Thyroid gland (tissue), 4 donors: Measurements from ENCODE around the gene SEC14L1. TPM values are rescaled to one million over a fixed set of nuclear protein-coding genes. Genes with fewer than 3 reads are reported as not detected.
A peak's percentile ranks its signal among the peaks of the same experiment; 100 is the strongest.
"Not testable (repeated sequence)": the region's sequence is repeated elsewhere in the genome, so short reads cannot be mapped to it uniquely, and the experiment has no call there.

Experiments
- DNase-seq, 2 donors: peaks; one replicate each; pipeline ENCODE4 v3.0.0-alpha.2; 2019
- H3K27ac ChIP-seq, 3 donors: fragments of 200-600 bp; sonication (generic); 1 replicate in 2 of 3; 2 replicates in 1 of 3; pipeline ENCODE4 v1.5.1; 2016 to 2019; ENCODE audit warnings: mild to moderate bottlenecking in 1 of 3, moderate library complexity in 1 of 3
- H3K27me3 ChIP-seq: fragments of 200-600 bp; sonication (generic); one replicate; pipeline ENCODE4 v1.5.1; 2019
- H3K36me3 ChIP-seq, 2 donors: fragments of 200-600 bp; sonication (generic); one replicate each; pipeline ENCODE4 v1.5.1; 2016 to 2019
- H3K4me1 ChIP-seq, 2 donors: fragments of 200-600 bp; sonication (generic); one replicate each; pipeline ENCODE4 v1.5.1; 2017 to 2019
- H3K4me3 ChIP-seq, 3 donors: fragments of 200-600 bp; sonication (generic); replicated peaks in 1 of 3; 1 replicate in 2 of 3; 2 replicates in 1 of 3; pipeline ENCODE4 v1.5.1; 2016; ENCODE audit warnings: mild to moderate bottlenecking in 1 of 3
- H3K9me3 ChIP-seq: fragments of 200-600 bp; sonication (generic); one replicate; pipeline ENCODE4 v1.5.1; 2017
- POLR2A ChIP-seq, 2 donors: fragments of 450-650 bp; IDR thresholded peaks; one replicate each; pipeline ENCODE4 v1.6.1; 2017; ENCODE audit warnings: antibody characterized with exemption in 2 of 2, mild to moderate bottlenecking in 2 of 2, moderate library complexity in 1 of 2
- WGBS, 2 donors: methylation state at CpG; one replicate each; pipeline ENCODE4 v1.1.5; 2017; 5-methylcytosine and 5-hydroxymethylcytosine counted together
- intact Hi-C: fragments of 100-400 bp; cut with DNase I; formaldehyde crosslinking; loops from one replicate; pipeline ENCODE4 v1.15.1; 2023
- total RNA-seq, 4 donors: library from RNA; depleted of rRNA; stranded (reverse); fragments of >200 nt; gene quantifications; one replicate each; pipeline ENCODE4 v1.2.3, GENCODE V29; 2016
- TF ChIP-seq, protein P1 (sequence below), 6 experiments: fragments of 200-600 bp in 3 of 6; fragments of 450-650 bp in 3 of 6; sonication (generic) in 3 of 6; IDR thresholded peaks; one replicate each; pipeline ENCODE4 v1.5.1; 2016 to 2019; ENCODE audit warnings: antibody characterized with exemption in 6 of 6, mild to moderate bottlenecking in 2 of 6, inconsistent platforms in 1 of 6, moderate library complexity in 1 of 6

Gene SEC14L1
- total RNA-seq, 4 donors from 2014 or later: 57.6 to 287 (median 102) TPM

DNA sequence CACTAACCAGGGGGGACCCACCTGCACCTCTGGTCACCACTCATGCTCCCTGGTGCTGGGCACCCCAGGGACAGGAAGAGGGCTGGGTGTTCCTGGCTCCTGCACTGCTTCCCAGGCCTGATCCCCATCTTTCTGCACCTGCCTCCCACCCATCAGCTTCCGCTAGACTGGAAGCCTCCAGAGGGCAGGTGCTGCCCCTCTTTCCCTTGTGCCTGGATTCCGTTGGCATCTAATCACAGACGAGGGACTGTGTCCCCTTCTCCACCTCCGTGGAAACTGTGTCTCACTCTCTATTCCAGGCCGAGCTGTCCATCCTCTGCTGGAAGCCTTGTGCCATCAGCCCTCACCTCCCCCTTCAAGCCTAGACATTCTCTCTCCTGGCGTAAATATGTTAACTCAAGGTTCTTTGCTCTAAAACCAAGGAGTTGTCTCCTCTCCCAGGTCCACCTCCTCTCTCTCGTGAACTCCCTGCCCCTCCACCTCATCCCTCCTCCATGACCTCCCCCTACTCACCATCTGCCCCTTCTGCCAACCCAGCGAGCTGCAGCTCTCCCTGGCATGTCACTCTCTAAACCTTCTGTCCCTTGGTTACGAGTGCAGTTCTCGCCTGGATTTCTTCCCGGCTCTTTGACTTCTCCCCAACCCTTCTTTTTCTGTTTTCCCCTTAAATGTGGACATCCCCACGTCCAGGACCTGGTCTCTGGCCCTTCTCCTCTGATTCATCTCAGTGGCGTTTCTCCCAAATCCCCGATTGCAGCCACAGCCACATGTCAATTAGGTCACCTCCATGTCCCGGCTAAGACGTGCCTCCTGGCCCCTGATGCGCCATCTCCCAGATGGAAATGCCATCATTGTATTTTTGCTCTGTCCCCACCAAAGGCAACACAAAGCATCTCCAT, 107.7 kb downstream of the SEC14L1 start:
- no peak for DNase-seq
- intact Hi-C loops: loop anchor here (5.0 kb wide), 1 partner anchor 161 kb away; no protein-coding TSS in a partner anchor
- Histone ChIP-seq H3K4me3 (no peak overlapping the region), H3K9me3 (no peaks in the 10 kb centered on the region), H3K27me3 (no peaks in the 10 kb centered on the region), H3K4me1 (peaks cover 4 to 12% of the 10 kb centered on the region in 2 donors), H3K27ac (no peak overlapping the region), H3K36me3 (no peaks in the 10 kb centered on the region)
- 84 to 91% methylated on average over 17 of the region's 17 CpGs for WGBS, 2 donors
- TF ChIP-seq POLR2A (IDR thresholded peaks at IDR 0.05): no peak
- TF ChIP-seq, protein P1, sequence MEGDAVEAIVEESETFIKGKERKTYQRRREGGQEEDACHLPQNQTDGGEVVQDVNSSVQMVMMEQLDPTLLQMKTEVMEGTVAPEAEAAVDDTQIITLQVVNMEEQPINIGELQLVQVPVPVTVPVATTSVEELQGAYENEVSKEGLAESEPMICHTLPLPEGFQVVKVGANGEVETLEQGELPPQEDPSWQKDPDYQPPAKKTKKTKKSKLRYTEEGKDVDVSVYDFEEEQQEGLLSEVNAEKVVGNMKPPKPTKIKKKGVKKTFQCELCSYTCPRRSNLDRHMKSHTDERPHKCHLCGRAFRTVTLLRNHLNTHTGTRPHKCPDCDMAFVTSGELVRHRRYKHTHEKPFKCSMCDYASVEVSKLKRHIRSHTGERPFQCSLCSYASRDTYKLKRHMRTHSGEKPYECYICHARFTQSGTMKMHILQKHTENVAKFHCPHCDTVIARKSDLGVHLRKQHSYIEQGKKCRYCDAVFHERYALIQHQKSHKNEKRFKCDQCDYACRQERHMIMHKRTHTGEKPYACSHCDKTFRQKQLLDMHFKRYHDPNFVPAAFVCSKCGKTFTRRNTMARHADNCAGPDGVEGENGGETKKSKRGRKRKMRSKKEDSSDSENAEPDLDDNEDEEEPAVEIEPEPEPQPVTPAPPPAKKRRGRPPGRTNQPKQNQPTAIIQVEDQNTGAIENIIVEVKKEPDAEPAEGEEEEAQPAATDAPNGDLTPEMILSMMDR (IDR thresholded peaks at IDR 0.05): no peak

DNA sequence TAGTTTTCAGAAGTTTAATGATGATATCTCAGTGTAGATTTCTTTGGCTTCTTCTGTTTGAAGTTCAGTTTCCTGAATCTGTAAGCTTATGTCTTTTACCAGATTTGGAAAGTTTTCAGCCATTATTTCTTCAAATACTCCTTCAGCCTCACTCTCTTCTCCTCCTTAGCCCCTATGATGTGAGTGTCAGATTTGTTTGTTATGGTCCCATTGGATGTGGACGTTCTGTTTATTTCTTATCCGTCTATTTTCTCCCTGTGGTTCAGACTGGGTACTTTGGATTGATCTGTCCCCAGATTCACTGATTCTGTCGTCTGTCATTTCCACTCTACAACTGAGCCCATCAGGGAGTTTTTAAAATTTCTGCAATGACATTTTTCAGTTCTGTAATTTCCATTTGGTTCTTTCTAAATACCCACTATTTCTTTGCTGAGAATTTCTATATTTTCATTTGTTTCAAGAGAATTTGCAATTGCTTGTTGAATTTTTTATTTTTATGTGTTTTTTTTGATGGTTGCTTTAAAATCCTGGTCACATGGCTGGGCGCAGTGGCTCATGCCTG, 110.9 kb downstream of the SEC14L1 start:
- DNase-seq: no peak
- Histone ChIP-seq H3K27ac (no peak overlapping the region), H3K4me1 (peaks cover under 1 to 23% of the 10 kb centered on the region in 2 donors), H3K9me3 (no peaks in the 10 kb centered on the region), H3K36me3 (no peaks in the 10 kb centered on the region), H3K4me3 (no peak overlapping the region), H3K27me3 (no peaks in the 10 kb centered on the region)
- TF ChIP-seq, protein P1 (IDR thresholded peaks at IDR 0.05): no peak
- no peak for TF ChIP-seq POLR2A (IDR thresholded peaks at IDR 0.05)
- 85 to 87% methylated on average over 4 of the region's 4 CpGs for WGBS, 2 donors
- intact Hi-C loops: no loop called here

DNA sequence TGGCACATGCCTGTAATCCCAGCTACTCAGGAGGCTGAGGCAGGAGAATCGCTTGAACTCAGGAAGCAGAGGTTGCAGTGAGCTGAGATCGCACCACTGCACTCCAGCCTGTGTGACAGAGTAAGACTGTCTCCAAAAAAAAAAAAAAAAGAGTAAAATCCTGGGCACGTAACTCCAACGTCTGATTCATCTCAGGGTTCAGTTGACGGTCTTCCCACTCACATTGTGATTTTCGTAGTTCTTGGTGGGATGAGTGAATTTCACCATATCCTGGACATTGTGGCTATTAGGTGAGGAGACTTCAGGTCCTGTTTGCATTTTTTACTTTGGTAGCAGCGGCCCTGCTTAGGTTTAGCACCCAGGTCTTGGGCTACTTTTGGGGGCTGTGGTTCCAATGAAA, 111.5 kb downstream of the SEC14L1 start:
- peaks cover 0 to 18% of the 10 kb centered on the region in 2 donors for H3K4me1 ChIP-seq
- H3K9me3 ChIP-seq, H3K27ac ChIP-seq, H3K36me3 ChIP-seq, H3K4me3 ChIP-seq, DNase-seq, intact Hi-C loops, H3K27me3 ChIP-seq: not testable (repeated sequence)
- WGBS, 2 donors: 67 to 68% methylated on average over 7 of the region's 7 CpGs

- H3K27ac ChIP-seq: no peak overlapping the region
- no peaks in the 10 kb centered on the region for H3K27me3 ChIP-seq
- intact Hi-C loops: no loop called here
- no peak overlapping the region for H3K4me3 ChIP-seq
- DNase-seq: no peak
- peaks cover 0 to 15% of the 10 kb centered on the region in 2 donors for H3K4me1 ChIP-seq
- WGBS, 2 donors: 67 to 70% methylated on average over 6 to 11 of the region's 11 CpGs
- no peaks in the 10 kb centered on the region for H3K36me3 ChIP-seq
- no peak for TF ChIP-seq POLR2A (IDR thresholded peaks at IDR 0.05)
- TF ChIP-seq, protein P1 (IDR thresholded peaks at IDR 0.05): no peak
- H3K9me3 ChIP-seq: no peaks in the 10 kb centered on the region
Measured at GRCh38 chr17:77253611-77254051, 112.9 kb downstream of the SEC14L1 start.

DNA sequence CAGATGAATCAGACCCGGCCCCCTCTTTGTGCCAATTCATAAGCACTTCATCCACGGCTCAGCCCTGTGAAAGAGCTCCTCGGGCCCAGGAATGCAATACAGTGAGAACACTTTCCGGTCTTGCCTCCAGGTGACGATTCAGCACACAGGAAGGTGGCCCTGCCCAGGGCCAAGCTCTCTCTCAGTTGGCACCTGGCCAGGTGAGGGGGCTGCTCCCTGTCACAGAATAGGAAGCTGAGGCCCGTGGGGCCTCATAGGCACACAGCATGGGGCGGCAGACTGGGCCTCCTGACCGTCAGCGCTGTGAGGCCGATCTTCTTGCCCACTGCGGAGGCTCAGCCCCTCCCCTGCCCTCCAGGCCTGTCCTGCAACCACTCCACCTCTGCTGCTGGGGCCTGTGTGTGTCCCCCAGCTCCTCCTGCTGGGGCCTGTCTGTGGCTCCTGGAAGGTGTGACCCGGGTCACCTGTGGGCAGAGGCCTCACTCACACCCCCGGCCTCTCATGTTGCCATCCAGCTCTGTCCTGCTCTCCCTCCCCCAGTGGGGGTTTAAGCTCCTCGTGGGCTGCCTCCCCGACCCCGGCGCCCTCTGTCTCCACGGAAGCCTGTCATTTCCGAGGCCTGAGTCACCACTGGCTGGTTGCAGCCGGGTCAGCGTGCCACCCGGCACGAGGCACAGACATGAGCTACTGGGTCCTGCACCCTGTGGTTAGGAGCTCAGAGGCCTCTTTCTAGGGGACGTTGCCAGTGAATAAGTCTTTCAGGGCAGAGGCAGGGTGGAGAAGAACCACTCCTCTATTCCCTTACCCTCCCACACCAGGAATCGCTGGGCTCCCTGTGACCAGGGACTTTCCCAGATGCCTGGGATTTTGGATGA, 114.4 kb downstream of the SEC14L1 start:
- Histone ChIP-seq H3K9me3 (no peaks in the 10 kb centered on the region), H3K36me3 (no peaks in the 10 kb centered on the region), H3K4me1 (peaks cover 0 to 15% of the 10 kb centered on the region in 2 donors), H3K27me3 (no peaks in the 10 kb centered on the region), H3K27ac (peak overlapping the region in 1 of 3 donors; percentile 56), H3K4me3 (no peak overlapping the region)
- intact Hi-C loops: no loop called here
- peak; percentile 48 to 63 for DNase-seq
- TF ChIP-seq, protein P1 (IDR thresholded peaks at IDR 0.05): no peak
- 58% methylated on average over 12 to 18 of the region's 25 CpGs for WGBS, 2 donors

- not testable (repeated sequence) for H3K9me3 ChIP-seq
Measured at GRCh38 chr17:77255970-77256369, 115.2 kb downstream of the SEC14L1 start.

More at GRCh38 chr17:77255970-77256369, 115.2 kb downstream of the SEC14L1 start:
- DNase-seq, intact Hi-C loops, H3K4me3 ChIP-seq, H3K36me3 ChIP-seq, H3K27me3 ChIP-seq, H3K27ac ChIP-seq: not testable (repeated sequence)
- peaks cover 0 to 15% of the 10 kb centered on the region in 2 donors for H3K4me1 ChIP-seq
- WGBS, 2 donors: 89 to 94% methylated on average over 5 to 10 of the region's 14 CpGs
